HL-60 (cell line): ENCODE measurements around the gene NPDC1.

Source experiments
- CTCF ChIP-seq: IDR thresholded peaks from one replicate; pipeline ENCODE4 v1.5.1; 2011; ENCODE audit warnings: low read length, control low read depth, inconsistent platforms; ENCODE audit not compliant: insufficient read depth
- POLR2AphosphoS5 ChIP-seq: IDR thresholded peaks from 2 replicates; pipeline ENCODE4 v1.6.1; 2012; ENCODE audit warnings: low read depth

- no peak for TF ChIP-seq CTCF
- no peak for TF ChIP-seq POLR2AphosphoS5
Measured at GRCh38 chr9:137023157-137023556, 22.8 kb downstream of the NPDC1 start.
